Hepatocyte (in vitro differentiated cells): Measurements from ENCODE around the gene CCNI2. TPM values are rescaled to one million over a fixed set of nuclear protein-coding genes. Genes with fewer than 3 reads are reported as not detected.

Experiments
- DNase-seq: peaks from one replicate; pipeline ENCODE4 v3.0.0-alpha.2; 2016; ENCODE audit warnings: low spot score
- H2AFZ ChIP-seq: fragments of 200-600 bp; sonication (generic); 2 replicates; pipeline ENCODE4 v1.6.0; 2016; ENCODE audit warnings: antibody characterized with exemption, mild to moderate bottlenecking
- H3K27ac ChIP-seq: fragments of 200-600 bp; sonication (generic); 2 replicates; pipeline ENCODE4 v1.5.1; 2016; ENCODE audit warnings: mild to moderate bottlenecking
- H3K27me3 ChIP-seq: fragments of 200-600 bp; sonication (generic); 2 replicates; pipeline ENCODE4 v1.6.1; 2016
- H3K36me3 ChIP-seq: fragments of 200-600 bp; sonication (generic); replicated peaks from 2 replicates; pipeline ENCODE4 v1.5.1; 2016; ENCODE audit warnings: low read depth; ENCODE audit not compliant: insufficient read depth
- H3K4me1 ChIP-seq: fragments of 200-600 bp; sonication (generic); 2 replicates; pipeline ENCODE4 v1.5.1; 2016; ENCODE audit warnings: mild to moderate bottlenecking, moderate library complexity; ENCODE audit not compliant: insufficient read depth
- H3K4me2 ChIP-seq: fragments of 200-600 bp; sonication (generic); 2 replicates; pipeline ENCODE4 v1.6.0; 2016
- H3K4me3 ChIP-seq: fragments of 200-600 bp; sonication (generic); 2 replicates; pipeline ENCODE4 v1.5.1; 2016; ENCODE audit warnings: mild to moderate bottlenecking
- H3K79me2 ChIP-seq: fragments of 200-600 bp; sonication (generic); 2 replicates; pipeline ENCODE4 v1.6.0; 2017; ENCODE audit warnings: mild to moderate bottlenecking
- H3K9me2 ChIP-seq: fragments of 200-600 bp; sonication (generic); replicated peaks from 2 replicates; pipeline ENCODE4 v1.6.0; 2017; ENCODE audit warnings: mild to moderate bottlenecking; ENCODE audit not compliant: insufficient read depth
- H3K9me3 ChIP-seq: fragments of 200-600 bp; sonication (generic); 2 replicates; pipeline ENCODE4 v1.5.1; 2016; ENCODE audit warnings: low read depth, mild to moderate bottlenecking
- H4K20me1 ChIP-seq: fragments of 200-600 bp; sonication (generic); 2 replicates; pipeline ENCODE4 v1.6.0; 2016; ENCODE audit warnings: mild to moderate bottlenecking; ENCODE audit not compliant: insufficient read depth, poor library complexity, severe bottlenecking
- EZH2 ChIP-seq: fragments of 200-600 bp; sonication (generic); IDR thresholded peaks from 2 replicates; pipeline ENCODE4 v1.6.1; 2016; ENCODE audit warnings: antibody characterized with exemption, mild to moderate bottlenecking, borderline replicate concordance
- EZH2phosphoT487 ChIP-seq: fragments of 200-600 bp; sonication (generic); IDR thresholded peaks from one replicate; pipeline ENCODE4 v1.6.1; 2018; ENCODE audit warnings: antibody characterized with exemption, mild to moderate bottlenecking, low read depth, moderate library complexity; ENCODE audit not compliant: unreplicated experiment, severe bottlenecking
- WGBS: methylation state at CpG from one replicate; pipeline ENCODE4 v1.1.6; 2016; ENCODE audit warnings: low lambda C conversion rate; ENCODE audit errors: missing lambda C conversion rate; 5-methylcytosine and 5-hydroxymethylcytosine counted together
- polyA plus RNA-seq: library from polyadenylated mRNA; unstranded; fragments of >200 nt; fragmentation: Nextera tagmentation; extraction: Ambion mirVana; gene quantifications from 2 replicates; pipeline ENCODE4 v1.2.1, GENCODE V29; 2016
- total RNA-seq: library from RNA; depleted of rRNA; stranded (reverse); fragments of >200 nt; gene quantifications from 2 replicates; pipeline ENCODE4 v1.2.3, GENCODE V29; 2014
- TF ChIP-seq, protein P1 (sequence below): fragments of 200-600 bp; sonication (generic); IDR thresholded peaks from 2 replicates; pipeline ENCODE4 v1.5.1; 2016; ENCODE audit warnings: antibody characterized with exemption, mild to moderate bottlenecking; ENCODE audit not compliant: poor library complexity

Gene CCNI2
- total and polyA plus RNA-seq, 2 experiments from 2014 or later, result 1.4 to 1.8 TPM

DNA sequence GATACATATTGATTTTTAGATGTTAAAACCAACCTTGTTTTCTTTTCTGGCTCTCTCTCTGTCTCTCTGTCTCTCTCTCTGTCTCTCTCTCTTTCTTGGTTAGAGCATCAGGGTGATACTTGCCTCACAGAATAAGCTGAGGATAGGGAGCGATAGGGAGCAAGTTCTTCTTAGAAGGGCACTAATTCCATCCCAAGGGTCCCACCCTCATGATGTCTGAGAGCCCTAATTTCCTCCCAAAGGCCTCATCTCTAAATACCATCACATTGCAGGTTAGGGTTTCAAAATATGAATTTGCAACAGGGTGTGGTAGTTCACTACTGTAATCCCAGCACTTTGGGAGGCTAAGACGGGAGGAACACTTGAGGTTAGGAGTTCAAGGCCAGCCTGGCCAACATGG is 5.1 kb upstream of the CCNI2 start:
- Histone ChIP-seq H3K27ac (no peak overlapping the region), H4K20me1 (no peaks in the 10 kb centered on the region), H3K9me3 (no peaks in the 10 kb centered on the region), H3K36me3 (no peaks in the 10 kb centered on the region), H3K4me3 (no peak overlapping the region), H3K9me2 (no peaks in the 10 kb centered on the region), H3K27me3 (peaks cover 25% of the 10 kb centered on the region), H2AFZ (no peak overlapping the region), H3K79me2 (no peaks in the 10 kb centered on the region), H3K4me2 (no peak overlapping the region), H3K4me1 (peaks cover 4% of the 10 kb centered on the region)
- DNase-seq, result no peak
- no peak for TF ChIP-seq EZH2phosphoT487
- TF ChIP-seq EZH2, result no peak
- TF ChIP-seq, protein P1, sequence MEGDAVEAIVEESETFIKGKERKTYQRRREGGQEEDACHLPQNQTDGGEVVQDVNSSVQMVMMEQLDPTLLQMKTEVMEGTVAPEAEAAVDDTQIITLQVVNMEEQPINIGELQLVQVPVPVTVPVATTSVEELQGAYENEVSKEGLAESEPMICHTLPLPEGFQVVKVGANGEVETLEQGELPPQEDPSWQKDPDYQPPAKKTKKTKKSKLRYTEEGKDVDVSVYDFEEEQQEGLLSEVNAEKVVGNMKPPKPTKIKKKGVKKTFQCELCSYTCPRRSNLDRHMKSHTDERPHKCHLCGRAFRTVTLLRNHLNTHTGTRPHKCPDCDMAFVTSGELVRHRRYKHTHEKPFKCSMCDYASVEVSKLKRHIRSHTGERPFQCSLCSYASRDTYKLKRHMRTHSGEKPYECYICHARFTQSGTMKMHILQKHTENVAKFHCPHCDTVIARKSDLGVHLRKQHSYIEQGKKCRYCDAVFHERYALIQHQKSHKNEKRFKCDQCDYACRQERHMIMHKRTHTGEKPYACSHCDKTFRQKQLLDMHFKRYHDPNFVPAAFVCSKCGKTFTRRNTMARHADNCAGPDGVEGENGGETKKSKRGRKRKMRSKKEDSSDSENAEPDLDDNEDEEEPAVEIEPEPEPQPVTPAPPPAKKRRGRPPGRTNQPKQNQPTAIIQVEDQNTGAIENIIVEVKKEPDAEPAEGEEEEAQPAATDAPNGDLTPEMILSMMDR, result no peak
- 89% methylated on average over 2 of the region's 2 CpGs for WGBS

GRCh38 chr5:132742626-132743025 is 4.6 kb upstream of the CCNI2 start:
- peaks cover 4% of the 10 kb centered on the region for H3K4me1 ChIP-seq
- no peaks in the 10 kb centered on the region for H3K9me2 ChIP-seq
- H2AFZ ChIP-seq, result no peak overlapping the region
- no peak overlapping the region for H3K27ac ChIP-seq
- 89% methylated on average over 5 of the region's 5 CpGs for WGBS
- DNase-seq, result no peak
- no peaks in the 10 kb centered on the region for H4K20me1 ChIP-seq
- no peak overlapping the region for H3K4me3 ChIP-seq
- no peak for TF ChIP-seq EZH2
- TF ChIP-seq, protein P1, result no peak
- TF ChIP-seq EZH2phosphoT487, result no peak
- no peak overlapping the region for H3K4me2 ChIP-seq
- H3K36me3 ChIP-seq, result no peaks in the 10 kb centered on the region
- peaks cover 26% of the 10 kb centered on the region for H3K27me3 ChIP-seq
- H3K9me3 ChIP-seq, result no peaks in the 10 kb centered on the region
- no peaks in the 10 kb centered on the region for H3K79me2 ChIP-seq

DNA sequence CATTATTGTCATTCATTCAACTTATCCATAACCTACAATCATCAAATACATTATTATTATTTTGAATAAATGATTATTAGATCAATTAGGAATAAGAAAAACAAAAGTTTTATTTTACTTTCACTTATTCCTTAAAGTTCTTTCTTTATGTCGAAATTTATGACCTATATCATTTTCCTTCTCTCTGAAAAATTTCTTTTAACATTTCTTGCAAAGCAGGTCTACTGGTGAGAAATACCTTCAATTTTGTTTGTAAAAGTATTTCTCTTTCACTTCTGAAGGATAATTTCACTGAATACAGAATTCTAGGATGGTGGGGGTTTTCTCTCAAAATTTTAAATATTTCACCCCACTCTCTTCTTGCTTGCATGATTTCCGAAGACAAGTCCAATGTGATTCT is 2.6 kb upstream of the CCNI2 start:
- H3K4me1 ChIP-seq, result peaks cover 4% of the 10 kb centered on the region
- no peak overlapping the region for H3K27ac ChIP-seq
- no peak overlapping the region for H2AFZ ChIP-seq
- no peaks in the 10 kb centered on the region for H4K20me1 ChIP-seq
- WGBS, result 82% methylated on average over 2 of the region's 2 CpGs
- no peak overlapping the region for H3K4me2 ChIP-seq
- H3K9me2 ChIP-seq, result no peaks in the 10 kb centered on the region
- H3K27me3 ChIP-seq, result peaks cover 34% of the 10 kb centered on the region
- DNase-seq, result no peak
- no peak overlapping the region for H3K4me3 ChIP-seq
- H3K79me2 ChIP-seq, result no peaks in the 10 kb centered on the region
- no peaks in the 10 kb centered on the region for H3K9me3 ChIP-seq
- TF ChIP-seq EZH2, result no peak
- TF ChIP-seq, protein P1, result no peak
- TF ChIP-seq EZH2phosphoT487, result no peak
- H3K36me3 ChIP-seq, result no peaks in the 10 kb centered on the region

GRCh38 chr5:132746592-132746953 is 653 bp upstream of the CCNI2 start:
- 36% methylated on average over 3 of the region's 3 CpGs for WGBS
- TF ChIP-seq EZH2, result no peak
- TF ChIP-seq EZH2phosphoT487, result no peak
- Histone ChIP-seq H3K9me2 (no peaks in the 10 kb centered on the region), H3K36me3 (no peaks in the 10 kb centered on the region), H3K4me2 (peak overlapping the region; percentile 95), H4K20me1 (no peaks in the 10 kb centered on the region), H3K4me3 (no peak overlapping the region), H3K79me2 (no peaks in the 10 kb centered on the region), H3K27me3 (peaks cover 32% of the 10 kb centered on the region), H3K9me3 (no peaks in the 10 kb centered on the region), H3K27ac (no peak overlapping the region), H3K4me1 (peaks cover 4% of the 10 kb centered on the region), H2AFZ (peak overlapping the region; percentile 92)
- no peak for DNase-seq
